OCI-LY1 (cell line): ENCODE results near the gene HAPSTR1.

Source experiments
- H2AFZ ChIP-seq: fragments of 200-600 bp; sonication (generic), shearing (Covaris generic); 2 replicates; pipeline ENCODE4 v1.6.0; 2014; ENCODE audit warnings: antibody characterized with exemption, mild to moderate bottlenecking, low read length
- H3F3A ChIP-seq: fragments of 200-600 bp; sonication (generic), shearing (Covaris generic); 2 replicates; pipeline ENCODE4 v1.6.0; 2014; ENCODE audit warnings: mild to moderate bottlenecking, antibody characterized with exemption, low read length, moderate library complexity; ENCODE audit not compliant: insufficient read depth
- H3K27ac ChIP-seq: fragments of 200-600 bp; sonication (generic); 2 replicates; pipeline ENCODE4 v1.5.1; 2014; ENCODE audit warnings: low read length, mixed run types, mild to moderate bottlenecking, low read depth; ENCODE audit not compliant: poor library complexity, severe bottlenecking
- H3K27me3 ChIP-seq: fragments of 200-600 bp; sonication (generic); 2 replicates; pipeline ENCODE4 v1.6.0; 2014; ENCODE audit warnings: antibody characterized with exemption, mild to moderate bottlenecking, low read length, moderate library complexity; ENCODE audit not compliant: insufficient read depth
- H3K36me3 ChIP-seq: fragments of 200-600 bp; sonication (generic); 2 replicates; pipeline ENCODE4 v1.6.1; 2014; ENCODE audit warnings: mild to moderate bottlenecking, antibody characterized with exemption, low read length, moderate library complexity, mixed read lengths; ENCODE audit not compliant: insufficient read depth
- H3K4me1 ChIP-seq: fragments of 200-600 bp; sonication (generic); 2 replicates; pipeline ENCODE4 v1.5.1; 2014; ENCODE audit warnings: mild to moderate bottlenecking, low read length, moderate library complexity; ENCODE audit not compliant: insufficient read depth, severe bottlenecking
- H3K4me2 ChIP-seq: fragments of 200-600 bp; sonication (generic), shearing (Covaris generic); 2 replicates; pipeline ENCODE4 v1.6.1; 2014; ENCODE audit warnings: low read length
- H3K4me3 ChIP-seq: fragments of 200-600 bp; sonication (generic); 2 replicates; pipeline ENCODE4 v1.5.1; 2014; ENCODE audit warnings: low read length, low read depth, mild to moderate bottlenecking, mixed read lengths; ENCODE audit not compliant: poor library complexity, severe bottlenecking
- H3K79me2 ChIP-seq: fragments of 200-600 bp; shearing (Covaris generic); 2 replicates; pipeline ENCODE4 v1.6.1; 2016; ENCODE audit warnings: mixed run types, low read length, mixed read lengths; ENCODE audit not compliant: insufficient read depth
- H3K9ac ChIP-seq: fragments of 200-600 bp; sonication (generic), shearing (Covaris generic); 2 replicates; pipeline ENCODE4 v1.6.1; 2014; ENCODE audit warnings: mild to moderate bottlenecking, low read length, mixed read lengths
- H3K9me2 ChIP-seq: fragments of 200-600 bp; sonication (generic), shearing (Covaris generic); 2 replicates; pipeline ENCODE4 v1.6.1; 2014; ENCODE audit warnings: low read depth, mild to moderate bottlenecking, low read length, mixed read lengths
- H3K9me3 ChIP-seq: fragments of 200-600 bp; shearing (Covaris generic); 2 replicates; pipeline ENCODE4 v1.6.1; 2014; ENCODE audit warnings: low read length, mixed read lengths
- H4K20me1 ChIP-seq: fragments of 200-600 bp; sonication (generic), shearing (Covaris generic); 2 replicates; pipeline ENCODE4 v1.6.0; 2016; ENCODE audit warnings: mild to moderate bottlenecking, low read length; ENCODE audit not compliant: insufficient read depth
- EZH2 ChIP-seq: fragments of 200-600 bp; sonication (generic), shearing (Covaris generic); IDR thresholded peaks from 2 replicates; pipeline ENCODE4 v1.8.0; 2017; ENCODE audit warnings: borderline replicate concordance, mixed run types, mild to moderate bottlenecking, antibody characterized with exemption, low read length, moderate library complexity, mixed read lengths
- TF ChIP-seq, protein P1 (sequence below): fragments of 200-600 bp; sonication (generic), shearing (Covaris generic); IDR thresholded peaks from 2 replicates; pipeline ENCODE4 v1.5.1; 2017; ENCODE audit warnings: mild to moderate bottlenecking, antibody characterized with exemption, low read length, moderate library complexity, mixed read lengths

HAPSTR1 gene

DNA sequence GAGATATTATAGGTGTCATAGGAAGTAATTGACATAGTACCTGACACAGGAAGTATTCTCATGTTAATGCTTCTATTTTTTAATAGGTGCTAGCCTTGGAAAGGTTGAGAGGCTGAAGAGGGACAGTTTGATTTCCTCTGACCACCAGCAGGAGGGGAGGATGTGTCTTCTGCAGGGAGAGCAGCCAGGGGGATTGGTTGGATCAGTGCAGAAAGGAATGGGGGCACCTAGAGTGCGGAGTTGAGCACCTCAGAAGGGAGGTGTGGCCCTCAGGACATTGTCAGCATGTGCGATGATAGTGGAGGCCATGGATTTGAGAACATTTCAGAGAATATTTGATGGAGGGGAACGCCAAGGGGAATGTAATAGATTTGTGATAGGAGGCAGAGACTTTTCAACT is 23.4 kb downstream of the HAPSTR1 start:
- peaks cover 94% of the 10 kb centered on the region for H3K36me3 ChIP-seq
- no peaks in the 10 kb centered on the region for H3K9me2 ChIP-seq
- H2AFZ ChIP-seq = no peak overlapping the region
- H3K4me1 ChIP-seq = peaks cover 5% of the 10 kb centered on the region
- H3K4me2 ChIP-seq = no peak overlapping the region
- H3K79me2 ChIP-seq = peaks cover 48% of the 10 kb centered on the region
- H3K27ac ChIP-seq = no peak overlapping the region
- no peak for TF ChIP-seq EZH2
- TF ChIP-seq, protein P1, sequence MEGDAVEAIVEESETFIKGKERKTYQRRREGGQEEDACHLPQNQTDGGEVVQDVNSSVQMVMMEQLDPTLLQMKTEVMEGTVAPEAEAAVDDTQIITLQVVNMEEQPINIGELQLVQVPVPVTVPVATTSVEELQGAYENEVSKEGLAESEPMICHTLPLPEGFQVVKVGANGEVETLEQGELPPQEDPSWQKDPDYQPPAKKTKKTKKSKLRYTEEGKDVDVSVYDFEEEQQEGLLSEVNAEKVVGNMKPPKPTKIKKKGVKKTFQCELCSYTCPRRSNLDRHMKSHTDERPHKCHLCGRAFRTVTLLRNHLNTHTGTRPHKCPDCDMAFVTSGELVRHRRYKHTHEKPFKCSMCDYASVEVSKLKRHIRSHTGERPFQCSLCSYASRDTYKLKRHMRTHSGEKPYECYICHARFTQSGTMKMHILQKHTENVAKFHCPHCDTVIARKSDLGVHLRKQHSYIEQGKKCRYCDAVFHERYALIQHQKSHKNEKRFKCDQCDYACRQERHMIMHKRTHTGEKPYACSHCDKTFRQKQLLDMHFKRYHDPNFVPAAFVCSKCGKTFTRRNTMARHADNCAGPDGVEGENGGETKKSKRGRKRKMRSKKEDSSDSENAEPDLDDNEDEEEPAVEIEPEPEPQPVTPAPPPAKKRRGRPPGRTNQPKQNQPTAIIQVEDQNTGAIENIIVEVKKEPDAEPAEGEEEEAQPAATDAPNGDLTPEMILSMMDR = no peak
- H3K27me3 ChIP-seq = no peaks in the 10 kb centered on the region
- H3F3A ChIP-seq = no peaks in the 10 kb centered on the region; the same call in 1 of the 2 replicates
- H3K9ac ChIP-seq = no peak overlapping the region
- no peaks in the 10 kb centered on the region for H3K9me3 ChIP-seq
- H4K20me1 ChIP-seq = peaks cover 10% of the 10 kb centered on the region; the same call in 1 of the 2 replicates
- no peak overlapping the region for H3K4me3 ChIP-seq

DNA sequence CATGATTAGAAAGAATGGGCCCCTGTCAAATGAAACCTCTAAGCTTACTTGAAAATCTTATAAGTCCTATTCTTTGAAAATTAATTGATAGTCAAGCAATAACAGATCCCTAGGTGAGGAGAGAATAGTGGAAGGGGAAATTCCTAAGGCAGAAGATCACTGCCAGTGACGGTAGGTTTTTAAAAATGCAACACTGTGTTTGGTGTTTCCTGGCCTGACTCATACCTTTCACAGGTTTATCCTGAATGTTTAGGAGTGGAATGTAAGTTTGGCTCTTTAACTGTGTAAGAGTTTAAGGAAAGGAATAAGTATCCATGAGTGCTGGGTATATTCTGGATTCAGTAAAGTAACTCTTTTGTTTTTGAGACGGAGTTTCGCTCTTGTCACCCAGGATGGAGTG is 23.8 kb downstream of the HAPSTR1 start:
- H3K9ac ChIP-seq = no peak overlapping the region
- peaks cover 5% of the 10 kb centered on the region for H3K4me1 ChIP-seq
- TF ChIP-seq, protein P1 = no peak
- TF ChIP-seq EZH2 = no peak
- H3K36me3 ChIP-seq = peaks cover 94% of the 10 kb centered on the region
- no peak overlapping the region for H3K27ac ChIP-seq
- no peaks in the 10 kb centered on the region for H3K27me3 ChIP-seq
- no peak overlapping the region for H2AFZ ChIP-seq
- H3K9me2 ChIP-seq = no peaks in the 10 kb centered on the region
- H3F3A ChIP-seq = no peaks in the 10 kb centered on the region; the same call in 1 of the 2 replicates
- no peak overlapping the region for H3K4me2 ChIP-seq
- peaks cover 44% of the 10 kb centered on the region for H3K79me2 ChIP-seq
- H4K20me1 ChIP-seq = peaks cover 8% of the 10 kb centered on the region; the same call in 1 of the 2 replicates
- H3K4me3 ChIP-seq = no peak overlapping the region
- H3K9me3 ChIP-seq = no peaks in the 10 kb centered on the region

DNA sequence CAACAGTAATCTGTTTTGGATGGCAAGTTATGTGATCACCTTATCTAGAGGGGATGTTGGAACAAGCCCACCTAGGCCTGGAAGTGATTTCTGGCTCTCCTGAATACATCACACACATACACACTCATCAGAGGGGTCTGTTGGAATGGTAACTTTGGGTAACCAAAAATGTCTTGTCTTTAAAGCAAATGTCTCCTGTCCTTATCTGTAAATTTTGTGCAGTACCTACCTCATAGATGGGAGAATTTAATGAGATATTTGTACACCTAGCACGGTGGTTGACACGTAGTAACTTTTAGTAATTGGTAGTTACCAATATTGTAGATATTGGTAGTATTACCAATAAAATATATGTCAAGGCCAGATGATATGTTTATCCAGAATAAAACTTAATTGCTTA is 24.7 kb downstream of the HAPSTR1 start:
- Histone ChIP-seq H3K9me3 (no peaks in the 10 kb centered on the region), H2AFZ (no peak overlapping the region), H3K79me2 (peaks cover 37% of the 10 kb centered on the region), H3F3A (no peaks in the 10 kb centered on the region; the same call in 1 of the 2 replicates), H3K4me3 (no peak overlapping the region), H3K9ac (no peak overlapping the region), H4K20me1 (peaks cover 6% of the 10 kb centered on the region; the same call in 1 of the 2 replicates), H3K4me1 (peaks cover 5% of the 10 kb centered on the region), H3K4me2 (no peak overlapping the region), H3K36me3 (peaks cover 85% of the 10 kb centered on the region), H3K27ac (no peak overlapping the region), H3K27me3 (no peaks in the 10 kb centered on the region), H3K9me2 (no peaks in the 10 kb centered on the region)
- TF ChIP-seq EZH2 = no peak
- TF ChIP-seq, protein P1 = no peak
